ENCODE results near the gene GRIK5. TPM values are rescaled to one million over a fixed set of nuclear protein-coding genes. Genes with fewer than 3 reads are reported as not detected.
A peak's percentile ranks its signal among the peaks of the same experiment; 100 is the strongest.
"Not testable (repeated sequence)": the region's sequence is repeated elsewhere in the genome, so short reads cannot be mapped to it uniquely, and the experiment has no call there.

GRIK5 gene
- total RNA-seq, 1 donor, result under 0.01 TPM

- Histone ChIP-seq H3K4me2 (ENCODE audit: insufficient read depth, low read length) (no peak overlapping the region), H3K4me1 (ENCODE audit: insufficient read depth, low read length) (no peaks in the 10 kb centered on the region)
- no peak for TF ChIP-seq CTCF (IDR thresholded peaks at IDR 0.05; ENCODE audit: extremely low read depth, low read depth, low read length)
Measured at GRCh38 chr19:42040031-42040430, 30.0 kb downstream of the GRIK5 start.

GRCh38 chr19:42038666-42039065 lies 31.3 kb downstream of the GRIK5 start:
- Histone ChIP-seq H3K27ac (ENCODE audit: low read depth, low read length) (no peak overlapping the region), H3K4me2 (ENCODE audit: insufficient read depth, low read length) (no peak overlapping the region), H3K9me3 (ENCODE audit: low read depth, low read length) (no peaks in the 10 kb centered on the region), H3K79me2 (ENCODE audit: insufficient read depth, low read length) (no peaks in the 10 kb centered on the region), H3K4me1 (ENCODE audit: insufficient read depth, low read length) (no peaks in the 10 kb centered on the region), H3K4me3 (ENCODE audit: insufficient read depth, low read length) (no peak overlapping the region), H3K27me3 (ENCODE audit: insufficient read depth, low read length) (no peaks in the 10 kb centered on the region), H2AFZ (ENCODE audit: low read length) (no peak overlapping the region), H4K20me1 (ENCODE audit: insufficient read depth, low read length) (no peaks in the 10 kb centered on the region), H3K36me3 (ENCODE audit: insufficient read depth, low read length) (no peaks in the 10 kb centered on the region)
- no peak for DNase-seq (ENCODE audit: insufficient read length, low spot score, missing footprints)
- no peak for TF ChIP-seq CTCF (IDR thresholded peaks at IDR 0.05; ENCODE audit: extremely low read depth, low read depth, low read length)

More at GRCh38 chr19:42040031-42040430, 30.0 kb downstream of the GRIK5 start:
- no peak for DNase-seq (ENCODE audit: insufficient read length, low spot score, missing footprints)
- H3K9me3 ChIP-seq (ENCODE audit: low read depth, low read length), result no peaks in the 10 kb centered on the region
- H3K27me3 ChIP-seq (ENCODE audit: insufficient read depth, low read length), result no peaks in the 10 kb centered on the region
- H4K20me1 ChIP-seq (ENCODE audit: insufficient read depth, low read length), result no peaks in the 10 kb centered on the region
- H2AFZ ChIP-seq (ENCODE audit: low read length), result no peak overlapping the region
- no peak overlapping the region for H3K27ac ChIP-seq (ENCODE audit: low read depth, low read length)
- H3K4me3 ChIP-seq (ENCODE audit: insufficient read depth, low read length), result no peak overlapping the region
- H3K36me3 ChIP-seq (ENCODE audit: insufficient read depth, low read length), result no peaks in the 10 kb centered on the region
- H3K79me2 ChIP-seq (ENCODE audit: insufficient read depth, low read length), result no peaks in the 10 kb centered on the region

GRCh38 chr19:42037649-42038048 lies 32.4 kb downstream of the GRIK5 start:
- Histone ChIP-seq H4K20me1 (ENCODE audit: insufficient read depth, low read length) (no peaks in the 10 kb centered on the region), H2AFZ (ENCODE audit: low read length) (no peak overlapping the region), H3K27me3 (ENCODE audit: insufficient read depth, low read length) (no peaks in the 10 kb centered on the region), H3K79me2 (ENCODE audit: insufficient read depth, low read length) (no peaks in the 10 kb centered on the region), H3K36me3 (ENCODE audit: insufficient read depth, low read length) (no peaks in the 10 kb centered on the region), H3K4me3 (ENCODE audit: insufficient read depth, low read length) (no peak overlapping the region), H3K27ac (ENCODE audit: low read depth, low read length) (no peak overlapping the region), H3K4me2 (ENCODE audit: insufficient read depth, low read length) (no peak overlapping the region), H3K4me1 (ENCODE audit: insufficient read depth, low read length) (no peaks in the 10 kb centered on the region), H3K9me3 (ENCODE audit: low read depth, low read length) (no peaks in the 10 kb centered on the region)
- TF ChIP-seq CTCF (IDR thresholded peaks at IDR 0.05; ENCODE audit: extremely low read depth, low read depth, low read length), result no peak
- DNase-seq (ENCODE audit: insufficient read length, low spot score, missing footprints), result no peak

DNA sequence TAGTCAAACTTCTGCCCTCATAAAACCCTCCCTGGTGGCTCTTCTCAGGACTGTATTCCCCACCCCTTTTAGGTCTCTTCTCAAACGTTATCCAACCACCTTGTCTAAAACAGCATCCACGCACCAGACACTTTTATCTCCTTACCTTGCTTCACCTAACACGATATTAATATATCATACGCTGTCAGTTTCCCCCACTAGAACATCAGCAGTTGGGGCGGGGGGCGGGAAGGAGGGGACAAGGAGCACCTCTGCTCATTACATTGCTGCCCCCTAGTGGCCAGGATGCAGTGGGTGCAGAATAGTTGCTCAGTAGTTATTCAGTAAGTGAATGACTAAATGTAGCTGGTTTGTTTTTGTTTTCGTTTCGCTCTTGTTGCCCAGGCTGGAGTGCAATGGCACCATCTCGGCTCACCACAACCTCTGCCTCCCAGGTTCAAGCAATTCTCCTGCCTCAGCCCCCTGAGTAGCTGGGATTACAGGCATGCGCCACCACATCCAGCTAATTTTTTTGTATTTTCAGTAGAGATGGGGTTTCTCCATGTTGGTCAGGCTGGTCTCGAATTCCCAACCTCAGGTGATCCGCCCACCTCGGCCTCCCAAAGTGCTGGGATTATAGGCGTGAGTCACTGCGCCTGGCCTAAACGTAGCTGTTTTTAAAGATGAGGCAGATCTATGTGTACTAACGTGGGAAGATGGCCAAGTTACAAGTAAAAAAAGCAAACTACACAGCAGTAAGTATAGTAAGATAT lies 35.2 kb downstream of the GRIK5 start:
- not testable (repeated sequence) for H3K27me3 ChIP-seq (ENCODE audit: insufficient read depth, low read length); H2AFZ ChIP-seq (ENCODE audit: low read length); H3K4me1 ChIP-seq (ENCODE audit: insufficient read depth, low read length); H3K9me3 ChIP-seq (ENCODE audit: low read depth, low read length); H3K36me3 ChIP-seq (ENCODE audit: insufficient read depth, low read length); H4K20me1 ChIP-seq (ENCODE audit: insufficient read depth, low read length); H3K79me2 ChIP-seq (ENCODE audit: insufficient read depth, low read length)
- peak; percentile 84 for TF ChIP-seq CTCF (IDR thresholded peaks at IDR 0.05; ENCODE audit: extremely low read depth, low read depth, low read length)
- DNase-seq (ENCODE audit: insufficient read length, low spot score, missing footprints), result peak; percentile 95
- peak overlapping the region; percentile 53 for H3K4me3 ChIP-seq (ENCODE audit: insufficient read depth, low read length)
- peak overlapping the region; percentile 67 for H3K4me2 ChIP-seq (ENCODE audit: insufficient read depth, low read length)
- peak overlapping the region; percentile 37 for H3K27ac ChIP-seq (ENCODE audit: low read depth, low read length)
